Breast epithelium (tissue), 4 donors: ENCODE measurements around the gene KRTAP20-3. TPM values are rescaled to one million over a fixed set of nuclear protein-coding genes. Genes with fewer than 3 reads are reported as not detected.

Experiments used
- DNase-seq, 2 donors: peaks; one replicate each; pipeline ENCODE4 v3.0.0-alpha.2; 2019; ENCODE audit warnings: low spot score in 2 of 2
- H3K27ac ChIP-seq, 2 donors: fragments of 200-600 bp; sonication (generic) in 1 of 2; one replicate each; pipeline ENCODE4 v1.5.1; 2016 to 2019; ENCODE audit warnings: mild to moderate bottlenecking in 1 of 2
- H3K27me3 ChIP-seq, 2 donors: fragments of 200-600 bp; sonication (generic) in 1 of 2; one replicate each; pipeline versions ENCODE4 v1.5.1 to v1.6.0; 2017 to 2019; ENCODE audit warnings: control low read depth in 1 of 2, mild to moderate bottlenecking in 1 of 2
- H3K36me3 ChIP-seq: fragments of 200-600 bp; one replicate; pipeline ENCODE4 v1.5.1; 2019
- H3K4me1 ChIP-seq, 2 donors: fragments of 200-600 bp; sonication (generic); one replicate each; pipeline ENCODE4 v1.5.1; 2016 to 2019; ENCODE audit warnings: control low read depth in 1 of 2
- H3K4me3 ChIP-seq, 3 donors: fragments of 200-600 bp; sonication (generic); 1 replicate in 2 of 3; 2 replicates in 1 of 3; pipeline ENCODE4 v1.5.1; 2016 to 2019; ENCODE audit warnings: mild to moderate bottlenecking in 3 of 3, moderate library complexity in 2 of 3
- H3K9me3 ChIP-seq, 2 donors: fragments of 200-600 bp; sonication (generic) in 1 of 2; one replicate each; pipeline ENCODE4 v1.5.1; 2016 to 2019; ENCODE audit warnings: control low read depth in 1 of 2
- CTCF ChIP-seq, 3 donors: fragments of 450-650 bp; IDR thresholded peaks; one replicate each; pipeline ENCODE4 v1.5.1; 2016 to 2017; ENCODE audit warnings: antibody characterized with exemption in 3 of 3, mild to moderate bottlenecking in 3 of 3, moderate library complexity in 3 of 3
- POLR2A ChIP-seq: fragments of 450-650 bp; IDR thresholded peaks from one replicate; pipeline ENCODE4 v1.6.1; 2016; ENCODE audit warnings: antibody characterized with exemption, mild to moderate bottlenecking, moderate library complexity
- POLR2AphosphoS5 ChIP-seq, 3 donors: sonication (generic); formaldehyde crosslinking; IDR thresholded peaks; one replicate each; pipeline ENCODE4 v1.6.1; 2017; ENCODE audit warnings: antibody characterized with exemption in 3 of 3
- intact Hi-C: fragments of 100-400 bp; cut with DNase I; formaldehyde crosslinking; loops from one replicate; pipeline ENCODE4 v1.15.1; 2023; ENCODE audit warnings: low total_unique reads
- total RNA-seq, 3 donors: library from RNA; depleted of rRNA; stranded (reverse); fragments of >200 nt; gene quantifications; one replicate each; pipeline ENCODE4 v1.1.0, GENCODE V29; 2016

KRTAP20-3 gene
- total RNA-seq, 3 donors from 2014 or later, result not detected

- no peak for DNase-seq
- Histone ChIP-seq H3K4me3 (no peak within 1 kb of the TSS), H3K27ac (no peak within 1 kb of the TSS), H3K36me3 (no peaks in the 10 kb centered on the region), H3K9me3 (no peaks in the 10 kb centered on the region), H3K4me1 (no peaks in the 10 kb centered on the region), H3K27me3 (no peaks in the 10 kb centered on the region)
- TF ChIP-seq POLR2AphosphoS5 (IDR thresholded peaks at IDR 0.05), result no peak
- no peak for TF ChIP-seq CTCF (IDR thresholded peaks at IDR 0.05)
- TF ChIP-seq POLR2A, result no peak
- intact Hi-C loops, result loop anchor here (5.0 kb wide), 1 partner anchor 682 kb away; no protein-coding TSS in a partner anchor
Observed at GRCh38 chr21:30613836-30614235, 28.8 kb upstream of the KRTAP20-3 start, which contains the start of gene KRTAP6-1. KRTAP6-1 (minus strand) TSS chr21:30613930; CDS start chr21:30613904, 26 bp downstream.

GRCh38 chr21:30615199-30615598 lies 27.5 kb upstream of the KRTAP20-3 start:
- intact Hi-C loops, result no loop called here
- no peak overlapping the region for H3K4me3 ChIP-seq
- H3K36me3 ChIP-seq, result no peaks in the 10 kb centered on the region

DNA sequence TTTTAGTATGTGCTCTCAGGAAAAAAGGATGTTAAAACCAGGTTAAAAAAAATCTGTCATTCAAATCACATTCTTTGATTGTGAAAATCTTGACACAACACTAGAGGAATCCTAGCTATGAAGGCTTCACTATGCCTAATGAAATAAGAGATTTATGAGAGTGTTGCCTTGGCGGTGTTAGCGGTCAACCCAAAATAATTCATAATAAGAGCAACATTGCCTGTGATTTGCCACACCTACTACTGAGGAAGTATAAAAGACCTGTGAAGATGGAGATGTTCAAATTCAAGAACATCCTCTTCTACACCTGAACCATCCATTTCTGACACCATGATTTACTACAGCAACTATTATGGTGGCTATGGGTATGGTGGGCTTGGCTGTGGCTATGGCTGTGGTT lies 26.5 kb upstream of the KRTAP20-3 start, which contains the start of gene KRTAP20-1:
Gene KRTAP20-1, plus strand, starts transcription at position 301 of the 400 bp plus-strand sequence. Its CDS starts 30 bp downstream, at position 331.
- no peaks in the 10 kb centered on the region for H3K4me1 ChIP-seq
- H3K27ac ChIP-seq, result no peak within 1 kb of the TSS
- DNase-seq, result no peak
- H3K36me3 ChIP-seq, result no peaks in the 10 kb centered on the region
- H3K9me3 ChIP-seq, result no peaks in the 10 kb centered on the region
- TF ChIP-seq POLR2A (no peak), POLR2AphosphoS5 (IDR thresholded peaks at IDR 0.05) (no peak)
- H3K4me3 ChIP-seq, result no peak within 1 kb of the TSS
- no peaks in the 10 kb centered on the region for H3K27me3 ChIP-seq
- intact Hi-C loops, result no loop called here

More at GRCh38 chr21:30615199-30615598, 27.5 kb upstream of the KRTAP20-3 start:
- Histone ChIP-seq H3K4me1 (no peaks in the 10 kb centered on the region), H3K9me3 (no peaks in the 10 kb centered on the region), H3K27me3 (no peaks in the 10 kb centered on the region), H3K27ac (no peak overlapping the region)
- DNase-seq, result no peak
- TF ChIP-seq CTCF (IDR thresholded peaks at IDR 0.05) (no peak), POLR2AphosphoS5 (IDR thresholded peaks at IDR 0.05) (no peak), POLR2A (no peak)

DNA sequence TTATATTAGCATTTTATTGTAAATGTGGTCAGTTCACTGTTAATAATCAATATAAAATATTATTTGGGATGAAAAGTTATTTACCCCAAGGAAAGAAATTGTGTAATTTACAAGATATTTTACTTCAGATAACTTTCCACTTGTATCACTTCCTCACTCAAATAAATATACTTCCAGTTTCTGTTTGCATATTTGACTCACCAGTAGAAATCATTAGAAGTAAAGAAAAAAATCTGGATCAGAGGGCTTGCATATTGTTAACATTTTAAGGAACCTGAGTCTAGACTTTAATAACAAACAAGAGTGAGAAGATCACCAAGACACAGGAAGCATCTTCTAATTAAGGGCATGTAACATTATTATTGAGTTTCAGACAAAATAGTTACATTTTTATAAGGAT lies 22.6 kb upstream of the KRTAP20-3 start:
- TF ChIP-seq POLR2AphosphoS5 (IDR thresholded peaks at IDR 0.05) (no peak), CTCF (IDR thresholded peaks at IDR 0.05) (no peak)
- intact Hi-C loops, result no loop called here
- H3K27me3 ChIP-seq, result no peaks in the 10 kb centered on the region

GRCh38 chr21:30620522-30620921 lies 22.1 kb upstream of the KRTAP20-3 start, which contains the start of gene KRTAP20-4:
KRTAP20-4 (plus strand) TSS chr21:30620627.
- Histone ChIP-seq H3K9me3 (peaks cover 0 to 10% of the 10 kb centered on the region in 2 donors), H3K27me3 (no peaks in the 10 kb centered on the region), H3K4me3 (no peak within 1 kb of the TSS), H3K27ac (no peak within 1 kb of the TSS), H3K36me3 (no peaks in the 10 kb centered on the region), H3K4me1 (no peaks in the 10 kb centered on the region)
- TF ChIP-seq POLR2A, result no peak
- TF ChIP-seq CTCF (IDR thresholded peaks at IDR 0.05), result no peak
- no peak for TF ChIP-seq POLR2AphosphoS5 (IDR thresholded peaks at IDR 0.05)
- no peak for DNase-seq
- intact Hi-C loops, result no loop called here

More for the DNA sequence above, 22.6 kb upstream of the KRTAP20-3 start:
- Histone ChIP-seq H3K36me3 (no peaks in the 10 kb centered on the region), H3K9me3 (peaks cover 0 to 5% of the 10 kb centered on the region in 2 donors), H3K4me1 (no peaks in the 10 kb centered on the region), H3K27ac (no peak overlapping the region), H3K4me3 (no peak overlapping the region)
- no peak for DNase-seq
